CD14-positive monocyte (primary cell): Measurements from ENCODE around the gene SPACA1. TPM values are rescaled to one million over a fixed set of nuclear protein-coding genes. Genes with fewer than 3 reads are reported as not detected.

Experiments used
- DNase-seq, 3 donors: peaks; one replicate each; pipeline ENCODE4 v3.0.0-alpha.2; 2011 to 2022
- H2AFZ ChIP-seq: 2 replicates; pipeline ENCODE4 v1.6.0; 2012; ENCODE audit warnings: mild to moderate bottlenecking, low read depth, low read length, inconsistent platforms; ENCODE audit not compliant: insufficient read depth, poor library complexity, severe bottlenecking
- H3K27ac ChIP-seq, 2 donors: 1 replicate in 1 of 2; 2 replicates in 1 of 2; pipeline ENCODE4 v1.5.1; 2012 to 2013; ENCODE audit warnings: low read length in 2 of 2, control low read depth in 1 of 2, inconsistent platforms in 1 of 2, low read depth in 1 of 2, mild to moderate bottlenecking in 1 of 2
- H3K27me3 ChIP-seq, 2 donors: one replicate each; pipeline versions ENCODE4 v1.6.0 to v1.6.1; 2011 to 2013; ENCODE audit warnings: low read length in 2 of 2; ENCODE audit not compliant: control insufficient read depth in 2 of 2, insufficient read depth in 2 of 2
- H3K36me3 ChIP-seq, 2 donors: replicated peaks in 1 of 2; 1 replicate in 1 of 2; 2 replicates in 1 of 2; pipeline versions ENCODE4 v1.5.1 to v1.6.1; 2012 to 2013; ENCODE audit warnings: low read length in 2 of 2, control low read depth in 1 of 2, inconsistent platforms in 1 of 2, mild to moderate bottlenecking in 1 of 2; ENCODE audit not compliant: insufficient read depth in 2 of 2, control insufficient read depth in 1 of 2
- H3K4me1 ChIP-seq, 2 donors: 1 replicate in 1 of 2; 2 replicates in 1 of 2; pipeline versions ENCODE4 v1.5.1 to v1.6.1; 2012 to 2013; ENCODE audit warnings: low read length in 2 of 2, control low read depth in 1 of 2, inconsistent platforms in 1 of 2, mild to moderate bottlenecking in 1 of 2, moderate library complexity in 1 of 2; ENCODE audit not compliant: insufficient read depth in 2 of 2, control insufficient read depth in 1 of 2
- H3K4me2 ChIP-seq: replicated peaks from 2 replicates; pipeline ENCODE3; 2012; ENCODE audit warnings: low read length, moderate library complexity, mild to moderate bottlenecking; ENCODE audit not compliant: poor library complexity, severe bottlenecking; ENCODE audit errors: extremely low read depth
- H3K4me3 ChIP-seq, 3 experiments: fragments of 200-600 bp in 1 of 3; sonication (generic) in 1 of 3; replicated peaks in 1 of 3; 1 replicate in 2 of 3; 2 replicates in 1 of 3; pipeline ENCODE4 v1.5.1; 2011 to 2013; ENCODE audit warnings: low read length in 3 of 3, mild to moderate bottlenecking in 3 of 3, control low read depth in 2 of 3, low read depth in 2 of 3, inconsistent platforms in 1 of 3, moderate library complexity in 1 of 3
- H3K79me2 ChIP-seq: 2 replicates; pipeline ENCODE4 v1.6.0; 2012; ENCODE audit warnings: mild to moderate bottlenecking, control low read depth, inconsistent platforms, low read length, moderate library complexity; ENCODE audit not compliant: insufficient read depth
- H3K9ac ChIP-seq: 2 replicates; pipeline ENCODE4 v1.6.0; 2017; ENCODE audit warnings: low read length, mild to moderate bottlenecking; ENCODE audit not compliant: insufficient read depth, poor library complexity, severe bottlenecking
- H3K9me3 ChIP-seq, 2 donors: replicated peaks in 1 of 2; 1 replicate in 1 of 2; 2 replicates in 1 of 2; pipeline versions ENCODE4 v1.5.1 to v1.6.1; 2012 to 2013; ENCODE audit warnings: low read length in 2 of 2, control low read depth in 1 of 2; ENCODE audit not compliant: control insufficient read depth in 1 of 2, insufficient read depth in 1 of 2
- H4K20me1 ChIP-seq: 2 replicates; pipeline ENCODE4 v1.6.0; 2012; ENCODE audit warnings: mild to moderate bottlenecking, low read length, control low read depth, moderate library complexity; ENCODE audit not compliant: insufficient read depth
- H3K27ac Mint-ChIP-seq, 7 donors: one replicate each; pipeline ENCODE4 v1.8.0; 2020; ENCODE audit warnings: mild to moderate bottlenecking in 7 of 7, mixed read lengths in 7 of 7, moderate library complexity in 6 of 7, inconsistent platforms in 2 of 7
- H3K27me3 Mint-ChIP-seq, 3 donors: one replicate each; pipeline ENCODE4 v1.8.0; 2021 to 2022; ENCODE audit warnings: low read depth in 3 of 3, mild to moderate bottlenecking in 3 of 3, mixed read lengths in 3 of 3, moderate library complexity in 3 of 3, inconsistent platforms in 1 of 3
- H3K36me3 Mint-ChIP-seq, 2 donors: one replicate each; pipeline ENCODE4 v1.8.0; 2020; ENCODE audit warnings: mixed read lengths in 2 of 2, inconsistent platforms in 1 of 2, mild to moderate bottlenecking in 1 of 2
- H3K4me1 Mint-ChIP-seq: one replicate; pipeline ENCODE4 v1.8.0; 2020; ENCODE audit warnings: mild to moderate bottlenecking, mixed read lengths
- H3K4me3 Mint-ChIP-seq, 2 donors: one replicate each; pipeline ENCODE4 v1.8.0; 2020; ENCODE audit warnings: mild to moderate bottlenecking in 2 of 2, mixed read lengths in 2 of 2, moderate library complexity in 1 of 2
- H3K9me3 Mint-ChIP-seq, 7 donors: one replicate each; pipeline ENCODE4 v1.8.0; 2020 to 2022; ENCODE audit warnings: mixed read lengths in 7 of 7, mild to moderate bottlenecking in 6 of 7, moderate library complexity in 6 of 7, inconsistent platforms in 2 of 7
- WGBS: methylation state at CpG from one replicate; pipeline ENCODE4 v1.1.5; 2013; ENCODE audit warnings: missing lambda C conversion rate; ENCODE audit not compliant: insufficient coverage; 5-methylcytosine and 5-hydroxymethylcytosine counted together
- intact Hi-C, 2 donors: fragments of 100-400 bp; cut with micrococcal nuclease; formaldehyde crosslinking; loops; one replicate each; pipeline versions ENCODE4 v1.15.0 to v1.15.1; 2023
- polyA plus RNA-seq, 3 donors: library from polyadenylated mRNA; depleted of rRNA in 1 of 3; unstranded in 2 of 3; stranded (reverse) in 1 of 3; fragments of 300-500 nt in 2 of 3; fragments of >200 nt in 1 of 3; fragmentation: Illumina TruSeq in 2 of 3; gene quantifications; 1 replicate in 2 of 3; 2 replicates in 1 of 3; pipeline ENCODE4 v1.2.3, GENCODE V29; 2012 to 2021
- TF ChIP-seq, protein P1 (sequence below): fragments of 200-600 bp; IDR thresholded peaks from one replicate; pipeline ENCODE4 v1.8.0; 2022; ENCODE audit warnings: antibody characterized with exemption, mild to moderate bottlenecking

The SPACA1 gene
- polyA plus RNA-seq, 3 donors = not detected

DNA sequence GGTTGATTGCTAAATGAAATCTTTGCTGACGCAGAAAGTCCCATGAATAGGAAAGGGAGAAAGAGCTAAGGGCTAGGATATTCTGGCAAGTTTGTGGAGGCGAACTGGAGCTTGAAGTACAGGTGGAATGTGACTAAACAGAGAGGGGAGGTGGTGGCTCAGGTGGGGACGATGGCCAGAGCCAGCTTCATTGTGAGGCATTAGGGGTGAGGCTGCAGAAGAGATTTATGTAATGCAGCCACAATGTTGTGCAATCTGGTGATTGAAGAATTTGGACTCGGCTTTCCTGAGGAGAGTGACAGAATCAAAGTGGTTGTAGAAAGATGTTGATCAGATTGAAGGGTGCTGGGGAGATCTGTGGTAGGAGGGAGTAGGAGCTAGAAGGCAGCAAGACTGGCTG is 42.9 kb upstream of the SPACA1 start:
- H3K36me3 Mint-ChIP-seq = no peaks in the 10 kb centered on the region
- no peaks in the 10 kb centered on the region for H3K36me3 ChIP-seq
- intact Hi-C loops = no loop called here
- H3K27me3 ChIP-seq = no peaks in the 10 kb centered on the region
- H3K9ac ChIP-seq = no peak overlapping the region
- no peaks in the 10 kb centered on the region for H4K20me1 ChIP-seq
- H3K9me3 ChIP-seq = no peaks in the 10 kb centered on the region
- H2AFZ ChIP-seq = no peak overlapping the region
- H3K4me1 ChIP-seq = no peaks in the 10 kb centered on the region
- H3K79me2 ChIP-seq = no peaks in the 10 kb centered on the region
- H3K4me2 ChIP-seq = no peak overlapping the region
- no peak overlapping the region for H3K27ac Mint-ChIP-seq
- TF ChIP-seq, protein P1, sequence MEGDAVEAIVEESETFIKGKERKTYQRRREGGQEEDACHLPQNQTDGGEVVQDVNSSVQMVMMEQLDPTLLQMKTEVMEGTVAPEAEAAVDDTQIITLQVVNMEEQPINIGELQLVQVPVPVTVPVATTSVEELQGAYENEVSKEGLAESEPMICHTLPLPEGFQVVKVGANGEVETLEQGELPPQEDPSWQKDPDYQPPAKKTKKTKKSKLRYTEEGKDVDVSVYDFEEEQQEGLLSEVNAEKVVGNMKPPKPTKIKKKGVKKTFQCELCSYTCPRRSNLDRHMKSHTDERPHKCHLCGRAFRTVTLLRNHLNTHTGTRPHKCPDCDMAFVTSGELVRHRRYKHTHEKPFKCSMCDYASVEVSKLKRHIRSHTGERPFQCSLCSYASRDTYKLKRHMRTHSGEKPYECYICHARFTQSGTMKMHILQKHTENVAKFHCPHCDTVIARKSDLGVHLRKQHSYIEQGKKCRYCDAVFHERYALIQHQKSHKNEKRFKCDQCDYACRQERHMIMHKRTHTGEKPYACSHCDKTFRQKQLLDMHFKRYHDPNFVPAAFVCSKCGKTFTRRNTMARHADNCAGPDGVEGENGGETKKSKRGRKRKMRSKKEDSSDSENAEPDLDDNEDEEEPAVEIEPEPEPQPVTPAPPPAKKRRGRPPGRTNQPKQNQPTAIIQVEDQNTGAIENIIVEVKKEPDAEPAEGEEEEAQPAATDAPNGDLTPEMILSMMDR = no peak
- DNase-seq = no peak
- H3K4me3 Mint-ChIP-seq = no peak overlapping the region
- H3K27ac ChIP-seq = no peak overlapping the region
- peaks cover 5% of the 10 kb centered on the region for H3K4me1 Mint-ChIP-seq
- WGBS = 46% methylated on average over 4 of the region's 4 CpGs
- peaks cover 0 to 3% (median 2%) of the 10 kb centered on the region in 3 donors for H3K27me3 Mint-ChIP-seq
- peaks cover 0 to 3% (median 0%) of the 10 kb centered on the region in 7 donors for H3K9me3 Mint-ChIP-seq
- no peak overlapping the region for H3K4me3 ChIP-seq

DNA sequence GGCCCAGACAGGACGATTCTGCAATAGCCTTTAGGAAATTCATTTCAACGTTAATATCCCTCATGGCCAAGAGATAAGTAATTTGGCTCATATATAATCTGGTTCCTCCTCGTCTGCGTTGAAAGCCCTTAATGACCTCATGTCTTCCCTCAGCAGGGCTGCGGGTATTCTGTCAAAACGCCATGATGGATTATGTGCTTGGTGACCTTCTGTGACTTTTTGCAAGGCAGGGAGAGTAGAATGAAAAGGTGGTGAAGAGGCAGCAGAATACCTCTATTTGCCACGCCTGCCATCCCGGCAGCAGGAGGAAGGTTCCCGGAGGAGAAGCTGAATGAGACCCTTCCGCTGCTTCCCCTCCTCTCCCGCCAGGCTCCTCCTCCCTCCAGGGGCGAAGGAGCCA is 41.1 kb upstream of the SPACA1 start:
- Mint-ChIP-seq H3K4me1 (peaks cover 5% of the 10 kb centered on the region), H3K27ac (no peak overlapping the region), H3K9me3 (peaks cover 0 to 3% (median 0%) of the 10 kb centered on the region in 7 donors), H3K27me3 (peaks cover 0 to 3% (median 2%) of the 10 kb centered on the region in 3 donors), H3K4me3 (no peak overlapping the region), H3K36me3 (no peaks in the 10 kb centered on the region)
- Histone ChIP-seq H3K36me3 (no peaks in the 10 kb centered on the region), H3K27me3 (no peaks in the 10 kb centered on the region), H3K9me3 (no peaks in the 10 kb centered on the region), H3K4me1 (no peaks in the 10 kb centered on the region), H3K79me2 (no peaks in the 10 kb centered on the region), H2AFZ (no peak overlapping the region), H3K27ac (no peak overlapping the region), H3K9ac (no peak overlapping the region), H4K20me1 (no peaks in the 10 kb centered on the region), H3K4me2 (no peak overlapping the region), H3K4me3 (no peak overlapping the region)
- 91% methylated on average over 4 of the region's 12 CpGs for WGBS
- intact Hi-C loops = no loop called here
- TF ChIP-seq, protein P1 = no peak
- DNase-seq = no peak
